Measurements from ENCODE around the gene TRPM3. TPM values are rescaled to one million over a fixed set of nuclear protein-coding genes. Genes with fewer than 3 reads are reported as not detected.

TRPM3 gene
- total and polyA plus RNA-seq, 2 of the 13 experiments (the other 11 are each of a cell fraction or from before 2014, with no cell fraction given) = not detected

GRCh38 chr9:71096421-71097108, 24.9 kb downstream of the TRPM3 start (continued):
- TF ChIP-seq ZNF275 (CRISPR knock-in tag; IDR thresholded peaks at IDR 0.05; ENCODE audit: borderline replicate concordance) (no peak; the same call in 1 of the 2 replicates), TBP (CRISPR knock-in tag; IDR thresholded peaks at IDR 0.05) (no peak), ZBTB43 (CRISPR knock-in tag; conservative IDR thresholded peaks at IDR 0.05) (peak; percentile 60; the same call in 1 of the 2 replicates), HMGXB4 (CRISPR knock-in tag; IDR thresholded peaks at IDR 0.05; ENCODE audit: borderline replicate concordance in 1 of 2, low read depth in 1 of 2) (no peak), ZNF224 (CRISPR knock-in tag; IDR thresholded peaks at IDR 0.05) (0 out of 2 replicates have a peak, but pooled peaks have one; percentile 26), RXRB (CRISPR knock-in tag; IDR thresholded peaks at IDR 0.05; ENCODE audit: borderline replicate concordance) (peak; percentile 67; the same call in 1 of the 2 replicates), ZBTB44 (CRISPR knock-in tag; IDR thresholded peaks at IDR 0.05) (no peak), MEF2D (CRISPR knock-in tag; IDR thresholded peaks at IDR 0.05) (peak; percentile 82; the same call in 1 of the 2 replicates), RERE (CRISPR knock-in tag; IDR thresholded peaks at IDR 0.05; ENCODE audit: low read depth) (peak; percentile 73; the same call in 1 of the 2 replicates), HNRNPK (IDR thresholded peaks at IDR 0.05; ENCODE audit: low read depth, low read length, poor library complexity, severe bottlenecking) (no peak), ZNF781 (CRISPR knock-in tag; IDR thresholded peaks at IDR 0.05; ENCODE audit: borderline replicate concordance, not compliant biosample characterization) (peak; percentile 28)

All from HepG2 (cell line).